Fibroblast of the conjunctiva (primary cell): ENCODE measurements around the gene MYLK.

Experiments used
- DNase-seq: peaks from one replicate; pipeline ENCODE4 v3.0.0-alpha.2; 2010; ENCODE audit warnings: low read depth

MYLK gene

DNA sequence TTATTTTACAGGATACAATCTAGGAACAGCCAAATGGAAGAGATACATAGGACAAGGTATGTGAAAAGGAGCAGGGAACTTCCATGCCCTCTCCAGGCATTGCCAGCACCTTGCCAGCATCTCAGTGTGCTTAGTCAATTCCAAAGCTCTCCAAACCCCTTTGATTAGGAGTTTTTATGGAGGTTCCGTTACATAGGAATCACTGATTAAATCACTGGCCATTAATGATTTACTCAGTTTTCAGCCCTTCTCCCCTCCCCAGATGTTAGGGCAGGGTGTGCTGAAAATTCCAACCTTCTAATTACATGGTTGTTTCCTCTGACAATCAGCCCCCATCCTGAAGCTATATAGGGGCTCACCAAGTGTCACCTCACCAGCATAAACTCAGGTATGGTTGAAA, 11.5 kb downstream of the MYLK start:
- no peak for DNase-seq

DNA sequence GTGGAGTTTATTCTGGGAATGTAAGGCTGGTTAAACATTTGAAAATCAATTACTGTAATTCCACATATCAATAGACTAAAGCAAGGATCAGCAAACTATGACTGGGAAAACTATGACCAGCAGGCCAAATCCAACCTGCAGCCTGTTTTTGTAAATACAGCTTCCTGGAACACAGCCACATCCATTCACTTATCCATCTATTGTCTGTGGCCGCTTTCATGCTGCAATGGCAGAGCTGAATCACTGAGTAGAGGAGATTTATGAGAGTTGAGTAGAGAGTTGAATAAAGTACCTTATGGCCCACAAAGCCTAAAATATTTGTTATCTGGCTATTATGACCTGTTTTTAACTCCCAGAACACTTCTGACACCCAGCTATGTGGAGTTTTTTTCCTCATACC, 12.2 kb downstream of the MYLK start:
- no peak for DNase-seq

DNA sequence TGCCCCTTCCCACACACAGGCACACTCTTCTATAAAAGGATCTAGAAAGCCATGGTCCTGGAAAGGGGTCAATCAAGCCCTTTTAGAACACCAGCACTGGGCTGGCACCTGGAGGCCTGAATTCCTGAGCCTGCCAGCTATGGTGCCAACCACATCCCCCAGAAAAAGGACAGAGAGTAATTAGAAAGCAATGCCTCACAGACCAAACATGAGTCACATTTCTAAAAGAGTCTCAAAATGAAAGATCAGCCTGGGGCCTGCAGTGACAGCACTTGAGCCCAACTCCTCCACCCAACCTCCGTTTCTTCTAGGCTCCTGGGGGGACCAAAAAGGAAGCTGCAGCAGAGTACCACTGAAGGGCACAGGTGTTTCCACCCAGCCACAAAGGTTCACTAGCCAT, 14.1 kb downstream of the MYLK start:
- DNase-seq: no peak

- no peak for DNase-seq
Measured at GRCh38 chr3:123869165-123869564, 15.0 kb downstream of the MYLK start.

- no peak for DNase-seq
Measured at GRCh38 chr3:123864706-123865105, 19.4 kb downstream of the MYLK start.

DNA sequence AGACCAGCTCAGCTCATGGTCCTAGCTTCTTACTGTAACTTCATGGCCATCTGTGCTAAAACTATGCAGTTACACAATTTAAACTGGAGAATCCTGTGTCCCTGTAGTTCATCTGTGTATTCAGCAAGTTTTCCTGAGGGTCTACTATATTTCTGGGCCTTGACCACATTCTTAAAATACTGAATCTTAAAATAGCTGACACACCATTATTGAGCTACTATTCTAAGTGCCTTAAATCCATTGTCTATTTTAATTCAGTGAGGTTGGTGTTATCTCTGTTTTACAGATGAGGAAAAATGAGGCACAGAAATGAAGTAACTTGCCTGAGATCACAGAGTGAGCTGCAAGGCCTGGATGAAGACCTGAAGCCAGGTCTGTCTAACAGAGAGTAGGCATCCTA, 22.0 kb downstream of the MYLK start:
- DNase-seq: no peak

DNA sequence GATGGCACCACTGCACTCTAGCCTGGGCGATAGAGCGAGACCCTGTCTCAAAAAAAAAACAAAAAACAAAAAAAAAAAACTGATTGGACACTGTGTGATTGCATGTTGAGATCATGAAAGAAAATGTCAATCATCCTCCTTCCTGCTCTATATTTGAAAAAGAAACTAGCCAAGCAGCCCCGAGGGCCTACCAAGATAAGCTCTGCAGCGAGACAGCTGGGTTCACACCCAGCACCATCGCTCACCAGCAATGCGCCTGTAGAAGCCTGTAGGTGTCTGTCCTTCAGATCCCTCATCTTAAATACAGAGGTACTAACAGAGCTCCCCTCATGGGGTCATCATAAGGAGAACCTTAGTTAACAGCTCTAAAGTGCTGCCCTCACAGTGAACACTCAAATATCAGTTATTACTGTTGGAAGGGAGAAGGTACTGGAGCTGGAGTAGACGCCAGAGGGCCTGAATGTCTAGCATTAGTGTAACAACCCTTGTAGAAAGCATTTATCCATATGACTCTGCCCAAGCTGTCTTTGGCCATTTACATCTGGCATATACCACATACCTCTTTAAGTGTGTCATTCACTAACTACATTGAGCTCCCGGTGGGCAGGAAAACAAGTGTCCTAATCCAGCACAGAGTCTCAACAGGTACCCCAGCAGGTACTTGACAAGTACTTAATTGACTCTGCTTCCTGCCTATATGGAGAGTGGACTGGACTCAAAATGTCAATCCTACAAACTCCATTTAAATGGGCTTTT, 22.9 kb downstream of the MYLK start:
- no peak for DNase-seq

DNA sequence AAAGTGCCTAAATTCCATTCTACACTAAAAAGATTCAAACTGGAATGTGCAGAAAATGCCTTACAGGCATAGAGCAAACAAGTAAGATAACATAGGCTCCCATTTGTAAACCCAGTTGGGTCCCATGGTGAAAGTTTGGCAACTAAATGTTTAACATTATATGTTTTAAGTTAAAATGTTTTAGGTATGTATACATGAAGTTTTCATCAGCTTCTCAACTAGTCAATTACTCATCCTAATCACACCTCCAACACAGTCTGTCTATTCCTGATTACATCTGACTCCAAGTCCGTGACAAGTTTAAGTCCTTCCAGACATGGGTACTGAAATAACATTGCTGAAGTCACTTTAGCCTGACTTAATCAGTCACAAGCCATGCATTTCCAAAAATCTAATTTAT, 25.0 kb downstream of the MYLK start:
- no peak for DNase-seq

DNA sequence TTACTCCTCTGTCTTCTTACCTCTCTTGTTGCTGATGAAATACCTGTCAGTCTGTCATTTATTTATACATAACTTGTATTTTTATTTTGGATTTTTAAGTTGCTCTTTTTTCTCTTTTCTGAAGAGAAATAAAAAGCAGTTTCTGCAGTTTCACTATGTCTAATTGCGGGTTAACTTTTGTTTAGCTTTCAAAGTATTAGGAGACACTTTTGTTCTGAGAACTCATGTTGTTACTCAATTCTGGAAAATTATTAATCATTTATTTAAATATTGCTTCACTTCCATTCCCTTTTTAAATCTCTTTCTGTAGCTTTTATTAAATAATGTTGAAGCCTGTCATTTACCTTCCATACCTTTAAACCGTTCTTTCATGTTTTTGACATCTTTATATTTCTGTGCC, 29.2 kb downstream of the MYLK start:
- no peak for DNase-seq

- no peak for DNase-seq
Measured at GRCh38 chr3:123853686-123854372, 30.3 kb downstream of the MYLK start.

- no peak for DNase-seq
Measured at GRCh38 chr3:123847209-123847608, 36.9 kb downstream of the MYLK start.

DNA sequence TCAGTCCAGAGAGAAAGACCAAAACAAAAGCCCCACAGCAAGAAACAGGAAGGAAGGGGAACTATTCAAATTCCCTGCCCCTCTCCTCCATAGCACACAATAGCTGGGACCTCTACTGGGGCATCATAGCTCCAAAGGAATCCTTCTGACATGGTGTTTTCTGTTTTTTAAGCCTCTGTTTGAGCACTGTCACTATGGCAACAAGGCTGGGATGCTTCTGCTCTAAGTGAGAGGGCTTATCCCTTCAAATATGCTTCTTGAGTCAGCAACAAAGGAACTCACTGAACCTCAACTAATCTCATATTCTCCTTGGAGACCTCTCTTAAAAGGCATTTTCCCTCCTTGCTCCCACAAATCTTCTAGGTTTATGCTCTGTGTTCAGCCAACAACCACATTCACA, 40.5 kb downstream of the MYLK start:
- no peak for DNase-seq

DNA sequence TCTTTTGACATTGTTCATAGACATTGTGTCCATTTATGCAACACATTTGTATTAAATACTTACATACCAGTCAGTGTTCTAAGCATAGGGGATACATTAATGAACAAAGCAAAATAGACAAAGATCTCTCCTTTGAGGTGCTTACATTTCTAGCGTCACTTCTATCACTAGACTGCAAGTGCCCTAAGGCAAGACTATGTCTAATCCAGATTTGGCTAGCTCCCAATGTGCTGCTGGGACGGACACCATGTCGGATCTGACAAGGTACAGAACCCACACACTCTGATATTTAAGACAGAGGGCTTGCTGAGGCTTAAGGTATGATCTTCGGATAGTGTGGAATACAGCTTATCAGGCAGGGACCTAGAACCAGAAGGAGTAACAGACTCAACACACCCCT, 41.4 kb downstream of the MYLK start:
- no peak for DNase-seq

GRCh38 chr3:123841476-123842238, 42.5 kb downstream of the MYLK start:
- DNase-seq: no peak

- no peak for DNase-seq
Measured at GRCh38 chr3:123840961-123841360, 43.2 kb downstream of the MYLK start.

- no peak for DNase-seq
Measured at GRCh38 chr3:123837858-123838257, 46.3 kb downstream of the MYLK start.

DNA sequence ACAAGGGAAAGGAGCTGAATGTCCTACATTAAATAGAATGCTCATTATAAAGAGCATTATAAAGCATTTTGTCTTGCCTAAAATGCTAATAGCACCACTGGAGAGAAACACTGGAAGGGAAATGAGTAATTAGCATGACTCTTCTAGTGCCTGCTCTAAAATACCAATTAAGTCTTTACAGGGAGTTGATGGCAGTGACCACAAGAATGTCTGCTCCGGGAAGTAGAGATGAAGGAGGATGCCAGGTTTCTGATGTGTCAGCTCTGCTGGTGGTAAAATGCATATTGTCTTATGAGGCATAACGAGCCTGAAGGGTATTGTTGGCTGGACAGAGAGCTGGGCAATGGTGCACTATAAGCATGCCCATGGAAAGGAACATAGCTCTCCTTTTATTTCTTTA, 49.5 kb downstream of the MYLK start:
- DNase-seq: no peak

DNA sequence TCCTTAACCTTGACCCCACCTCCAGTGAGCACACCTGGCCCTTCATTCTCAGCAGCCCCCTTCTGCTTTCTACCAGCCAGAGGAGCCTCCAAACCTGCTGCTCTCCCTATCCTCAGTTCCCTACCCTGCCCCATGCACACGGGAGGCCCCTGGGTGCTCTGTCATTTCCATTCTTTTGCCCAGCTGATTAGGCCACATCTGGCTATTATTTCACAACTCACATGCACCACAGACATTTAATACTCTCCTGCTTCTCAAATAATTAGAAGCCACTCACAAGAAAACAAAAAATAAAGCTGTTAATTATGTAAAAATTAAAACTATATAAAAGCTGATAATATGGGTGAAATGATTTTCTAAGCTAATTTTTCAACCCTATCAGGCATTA, 50.7 kb downstream of the MYLK start:
- no peak for DNase-seq

DNA sequence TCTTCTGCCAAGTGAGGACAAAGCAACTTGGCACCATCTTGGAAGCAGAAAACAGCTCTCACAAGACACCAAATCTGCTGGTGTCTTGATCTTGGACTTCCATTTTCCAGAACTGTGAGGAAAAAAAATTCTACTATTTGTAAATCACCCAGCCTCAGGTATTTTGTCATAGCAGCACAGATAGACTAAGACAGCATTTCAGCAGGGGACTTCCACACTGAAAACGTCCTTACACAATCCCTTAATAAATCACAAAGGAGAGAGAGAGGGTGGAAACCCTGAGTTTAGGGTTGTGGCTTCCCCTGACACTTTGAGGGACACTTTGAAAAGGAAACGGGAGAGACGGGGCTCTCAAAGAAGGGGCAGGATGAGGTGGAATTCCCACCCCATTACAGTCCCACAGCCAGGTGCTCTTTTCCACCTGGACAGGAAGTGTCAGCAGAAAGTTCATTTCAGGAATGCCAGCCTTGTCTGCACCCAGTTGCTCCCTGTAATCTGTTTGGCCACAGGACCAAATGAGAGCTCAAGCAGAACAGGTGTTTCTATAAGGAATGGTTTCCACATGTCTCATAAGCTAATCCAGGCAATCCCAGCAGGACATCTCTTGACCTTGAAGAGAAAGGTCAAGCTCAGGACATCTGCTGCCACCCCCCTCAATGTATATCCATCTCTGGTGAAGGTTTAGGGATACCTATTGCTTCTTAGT, 51.3 kb downstream of the MYLK start:
- DNase-seq: no peak

- DNase-seq: no peak
Measured at GRCh38 chr3:123831420-123831819, 52.7 kb downstream of the MYLK start.

DNA sequence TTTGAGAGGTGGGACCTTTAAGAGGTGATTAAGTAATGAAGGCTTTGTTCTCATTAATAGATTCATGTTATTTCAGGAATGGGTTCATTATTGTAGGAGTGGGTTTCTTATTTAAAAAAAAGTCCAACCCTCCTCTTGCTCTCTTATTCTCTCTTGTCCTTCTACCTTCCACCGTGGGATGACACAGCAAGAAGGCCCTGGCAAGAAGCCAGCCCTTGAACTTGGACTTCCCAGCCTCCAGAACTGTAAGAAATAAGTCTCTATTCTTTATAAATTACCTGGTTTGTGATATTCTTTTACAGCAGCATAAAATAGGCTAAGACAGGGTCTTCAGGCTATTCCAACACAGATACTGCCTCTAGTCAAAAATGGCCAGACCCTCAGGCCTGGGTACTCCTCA, 62.2 kb downstream of the MYLK start:
- DNase-seq: no peak

DNA sequence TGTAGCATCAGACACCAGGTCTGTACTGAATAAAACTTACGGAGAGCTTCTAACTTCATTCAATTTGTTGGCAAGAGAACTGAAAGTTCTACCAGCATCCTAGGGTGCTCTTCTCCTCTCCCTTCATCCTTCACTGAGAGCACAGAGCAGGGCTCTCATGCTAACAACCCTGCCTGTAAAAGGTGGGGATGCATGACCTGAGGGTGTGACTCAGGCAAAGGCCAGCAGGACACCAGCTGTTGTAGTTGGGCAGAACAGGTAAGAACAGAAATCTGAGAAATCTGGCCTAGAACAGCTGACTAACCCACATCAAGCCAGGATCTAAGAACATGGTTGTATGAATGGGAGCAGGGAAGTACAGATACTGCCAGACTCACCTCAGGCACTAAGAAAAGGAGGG, 64.2 kb downstream of the MYLK start:
- no peak for DNase-seq
